ENCODE data around the gene UST.
"Not testable (repeated sequence)": the region's sequence is repeated elsewhere in the genome, so short reads cannot be mapped to it uniquely, and the experiment has no call there.

Gene UST

GRCh38 chr6:148837941-148838340 is 91.1 kb downstream of the UST start:
- no peak for DNase-seq (ENCODE audit: low read depth)

- DNase-seq (ENCODE audit: low read depth), result no peak
These were observed 92.2 kb downstream of the UST start for GRCh38 chr6:148839044-148839443.

GRCh38 chr6:148840256-148840655 is 93.4 kb downstream of the UST start:
- no peak for DNase-seq (ENCODE audit: low read depth)

- DNase-seq (ENCODE audit: low read depth), result no peak
These were observed 95.6 kb downstream of the UST start for GRCh38 chr6:148842296-148843019.

- DNase-seq (ENCODE audit: low read depth), result no peak
These were observed 98.6 kb downstream of the UST start for GRCh38 chr6:148845464-148845863.

- DNase-seq (ENCODE audit: low read depth), result no peak
These were observed 100.2 kb downstream of the UST start for GRCh38 chr6:148846778-148847761.

- DNase-seq (ENCODE audit: low read depth), result no peak
These were observed 102.1 kb downstream of the UST start for GRCh38 chr6:148848915-148849314.

- DNase-seq (ENCODE audit: low read depth), result not testable (repeated sequence)
These were observed 102.6 kb downstream of the UST start for GRCh38 chr6:148849449-148849848.

GRCh38 chr6:148850964-148851363 is 104.1 kb downstream of the UST start:
- DNase-seq (ENCODE audit: low read depth), result no peak

GRCh38 chr6:148851683-148852556 is 105.1 kb downstream of the UST start:
- no peak for DNase-seq (ENCODE audit: low read depth)

- no peak for DNase-seq (ENCODE audit: low read depth)
These were observed 105.9 kb downstream of the UST start for GRCh38 chr6:148852688-148853087.

- DNase-seq (ENCODE audit: low read depth), result not testable (repeated sequence)
These were observed 106.3 kb downstream of the UST start for GRCh38 chr6:148853113-148853512.

- no peak for DNase-seq (ENCODE audit: low read depth)
These were observed 107.3 kb downstream of the UST start for GRCh38 chr6:148854096-148854495.

- no peak for DNase-seq (ENCODE audit: low read depth)
These were observed 108.2 kb downstream of the UST start for GRCh38 chr6:148854992-148855391.

- no peak for DNase-seq (ENCODE audit: low read depth)
These were observed 108.9 kb downstream of the UST start for GRCh38 chr6:148855744-148856143.

- DNase-seq (ENCODE audit: low read depth), result no peak
These were observed 111.1 kb downstream of the UST start for GRCh38 chr6:148857798-148858390.

GRCh38 chr6:148864132-148864531 is 117.3 kb downstream of the UST start:
- DNase-seq (ENCODE audit: low read depth), result not testable (repeated sequence)

- no peak for DNase-seq (ENCODE audit: low read depth)
These were observed 118.1 kb downstream of the UST start for GRCh38 chr6:148864941-148865340.

- no peak for DNase-seq (ENCODE audit: low read depth)
These were observed 119.9 kb downstream of the UST start for GRCh38 chr6:148866657-148867268.

- DNase-seq (ENCODE audit: low read depth), result no peak
These were observed 121.0 kb downstream of the UST start for GRCh38 chr6:148867862-148868261.

- DNase-seq (ENCODE audit: low read depth), result no peak
These were observed 121.5 kb downstream of the UST start for GRCh38 chr6:148868314-148868713.

All from stimulated activated CD8-positive, alpha-beta memory T cell treated with anti-CD3 and anti-CD28 coated beads, Interleukin-15, amount 100 ng/mL, for 1 hour (primary cell).